Measurements from ENCODE around the gene PTPRT.

GRCh38 chr20:43209831-43210230 is 20.1 kb upstream of the PTPRT start:
- TF ChIP-seq, protein P1, sequence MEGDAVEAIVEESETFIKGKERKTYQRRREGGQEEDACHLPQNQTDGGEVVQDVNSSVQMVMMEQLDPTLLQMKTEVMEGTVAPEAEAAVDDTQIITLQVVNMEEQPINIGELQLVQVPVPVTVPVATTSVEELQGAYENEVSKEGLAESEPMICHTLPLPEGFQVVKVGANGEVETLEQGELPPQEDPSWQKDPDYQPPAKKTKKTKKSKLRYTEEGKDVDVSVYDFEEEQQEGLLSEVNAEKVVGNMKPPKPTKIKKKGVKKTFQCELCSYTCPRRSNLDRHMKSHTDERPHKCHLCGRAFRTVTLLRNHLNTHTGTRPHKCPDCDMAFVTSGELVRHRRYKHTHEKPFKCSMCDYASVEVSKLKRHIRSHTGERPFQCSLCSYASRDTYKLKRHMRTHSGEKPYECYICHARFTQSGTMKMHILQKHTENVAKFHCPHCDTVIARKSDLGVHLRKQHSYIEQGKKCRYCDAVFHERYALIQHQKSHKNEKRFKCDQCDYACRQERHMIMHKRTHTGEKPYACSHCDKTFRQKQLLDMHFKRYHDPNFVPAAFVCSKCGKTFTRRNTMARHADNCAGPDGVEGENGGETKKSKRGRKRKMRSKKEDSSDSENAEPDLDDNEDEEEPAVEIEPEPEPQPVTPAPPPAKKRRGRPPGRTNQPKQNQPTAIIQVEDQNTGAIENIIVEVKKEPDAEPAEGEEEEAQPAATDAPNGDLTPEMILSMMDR (IDR thresholded peaks at IDR 0.05; ENCODE audit: insufficient read depth, low read length, poor library complexity, severe bottlenecking), result no peak
- no peak for TF ChIP-seq EZH2phosphoT487 (conservative IDR thresholded peaks at IDR 0.05; ENCODE audit: low read length)

Data from SU-DHL-6 (cell line).